NCI-H2196 (cell line): ENCODE measurements around the gene APBA1.

ENCODE experiments used
- DNase-seq: peaks from one replicate; lab custom pipeline; 2025; ENCODE audit not compliant: unreplicated experiment; lab: John Stamatoyannopoulos, UW

APBA1 gene

DNA sequence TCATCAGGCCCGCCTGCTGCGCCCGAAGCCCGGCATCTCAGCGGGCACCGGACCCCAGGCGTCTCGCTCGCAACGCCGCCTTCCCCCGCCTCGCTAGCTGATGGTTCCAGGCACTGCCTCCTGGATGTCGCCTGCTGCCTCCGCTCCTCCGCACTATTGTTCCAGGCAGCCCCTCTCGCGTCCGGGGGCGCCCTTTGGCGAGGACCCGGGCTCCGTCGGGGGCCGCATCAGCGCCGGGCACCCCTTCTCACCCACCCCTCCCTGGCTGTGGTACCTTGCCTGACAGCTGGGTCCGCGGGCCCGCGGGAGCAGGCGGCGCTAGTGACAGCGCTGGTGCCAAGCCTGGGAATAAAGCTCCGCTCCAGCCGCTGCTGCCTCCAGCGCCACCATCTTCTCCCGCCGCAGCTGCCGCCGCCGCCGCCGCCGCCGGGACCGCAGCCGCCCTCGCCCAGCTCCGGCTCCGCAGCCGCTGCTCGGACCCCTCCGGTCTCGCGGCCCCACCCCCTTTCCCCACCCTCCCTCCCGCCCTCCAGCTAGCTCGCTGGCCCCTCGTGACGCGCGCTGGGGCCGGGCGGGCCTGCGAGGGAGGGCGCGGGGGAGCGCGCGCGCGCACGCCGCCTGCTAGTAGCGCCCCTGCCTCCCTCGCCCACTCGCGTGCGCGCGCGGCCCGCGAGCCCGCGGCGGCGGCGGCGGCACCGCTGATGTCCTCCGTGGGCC is at the start of gene APBA1:
TSS of gene APBA1 (minus strand) at position 493 of the 717 bp plus-strand sequence.
- peak; percentile 77 for DNase-seq

DNA sequence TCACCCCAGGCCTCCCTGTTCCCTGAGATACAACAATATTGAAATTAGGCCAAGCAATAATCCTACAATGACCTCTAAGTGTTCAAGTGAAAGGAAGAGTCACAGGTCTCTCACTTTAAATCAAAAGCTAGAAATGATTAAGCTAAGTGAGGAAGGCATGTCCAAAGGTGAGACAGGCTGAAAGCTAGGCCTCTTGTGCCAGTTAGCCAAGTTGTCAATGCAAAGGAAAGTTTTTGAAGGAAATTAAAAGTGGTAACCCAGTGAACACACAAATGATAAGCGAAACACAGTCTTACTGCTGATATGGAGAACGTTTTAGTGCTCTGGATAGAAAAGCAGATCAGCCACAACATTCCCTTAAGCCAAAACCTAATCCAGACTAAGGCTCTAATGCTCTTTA is 47.8 kb upstream of the APBA1 start:
- no peak for DNase-seq

DNA sequence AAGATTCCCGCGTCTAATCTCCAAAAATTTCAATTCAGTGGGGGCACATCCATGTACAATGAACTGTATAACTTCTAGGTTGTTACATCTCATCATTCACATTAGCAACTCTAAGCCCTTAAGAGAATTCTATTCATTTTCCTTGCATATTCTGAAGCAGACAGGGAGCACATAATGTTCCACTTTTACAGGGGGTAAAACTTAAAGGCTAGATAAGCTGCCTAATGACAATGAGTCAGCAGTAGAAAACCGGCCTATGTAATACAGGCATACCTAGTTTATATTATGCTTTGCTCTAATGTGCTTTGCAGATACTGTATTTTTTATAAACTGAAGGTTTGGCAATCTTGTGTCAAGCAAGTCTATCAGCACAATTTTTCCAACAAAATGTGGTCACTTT is 47.2 kb upstream of the APBA1 start:
- DNase-seq = no peak

DNA sequence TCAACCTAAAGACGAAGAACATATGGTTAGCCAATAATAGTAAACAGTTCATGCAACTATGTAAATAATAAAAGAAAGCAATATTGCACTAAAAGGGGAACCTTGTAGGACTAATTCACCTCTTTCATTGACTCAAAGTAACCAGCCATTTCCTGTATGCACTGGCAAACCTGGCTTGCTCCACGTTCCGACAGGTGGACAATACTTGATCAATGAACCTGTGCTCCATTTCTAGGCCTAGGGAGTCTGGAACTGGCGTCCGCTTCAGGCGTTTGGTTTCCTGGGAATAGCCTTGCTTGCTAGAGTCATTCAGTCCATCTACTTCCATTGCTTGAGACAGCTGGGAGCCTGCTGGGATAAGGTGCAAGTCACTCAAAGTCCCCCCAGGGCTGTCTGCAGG is 46.0 kb upstream of the APBA1 start:
- no peak for DNase-seq

DNA sequence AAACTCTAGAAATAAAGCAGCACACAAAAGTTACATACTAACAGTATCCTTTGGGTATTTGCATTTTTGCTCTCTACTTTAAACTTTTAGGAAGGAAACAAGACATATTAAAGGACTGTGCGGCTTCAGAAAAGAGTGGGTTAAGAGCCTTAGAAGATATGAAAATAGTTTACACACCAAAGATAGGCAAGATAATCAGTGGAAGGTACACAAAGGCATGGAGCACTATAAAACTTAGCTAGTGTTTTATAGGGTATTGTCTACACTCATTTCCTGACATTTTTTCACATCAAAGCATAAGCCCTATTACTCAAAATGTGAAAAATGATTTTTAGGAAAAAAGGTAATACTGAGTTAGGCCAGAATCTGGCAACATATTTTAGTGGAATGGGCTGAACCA is 43.7 kb upstream of the APBA1 start:
- no peak for DNase-seq

DNA sequence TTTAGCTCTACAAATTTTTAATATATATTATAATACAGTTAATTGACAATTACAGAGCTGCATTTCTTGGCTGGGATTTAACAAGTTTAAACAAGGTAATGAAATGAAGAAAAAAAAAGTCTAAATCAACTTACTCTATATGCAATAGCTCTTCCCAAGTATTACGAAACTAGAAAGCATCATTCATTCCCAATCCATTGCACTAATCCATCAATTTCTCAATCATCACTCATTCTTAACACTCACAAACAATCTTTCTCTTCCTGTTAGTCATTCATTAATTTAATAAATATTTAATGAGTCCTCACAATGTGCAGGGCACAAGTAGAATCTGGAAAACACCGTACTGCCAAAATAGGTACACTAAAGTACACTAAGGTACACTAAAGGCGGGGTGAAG is 42.9 kb upstream of the APBA1 start:
- no peak for DNase-seq

DNA sequence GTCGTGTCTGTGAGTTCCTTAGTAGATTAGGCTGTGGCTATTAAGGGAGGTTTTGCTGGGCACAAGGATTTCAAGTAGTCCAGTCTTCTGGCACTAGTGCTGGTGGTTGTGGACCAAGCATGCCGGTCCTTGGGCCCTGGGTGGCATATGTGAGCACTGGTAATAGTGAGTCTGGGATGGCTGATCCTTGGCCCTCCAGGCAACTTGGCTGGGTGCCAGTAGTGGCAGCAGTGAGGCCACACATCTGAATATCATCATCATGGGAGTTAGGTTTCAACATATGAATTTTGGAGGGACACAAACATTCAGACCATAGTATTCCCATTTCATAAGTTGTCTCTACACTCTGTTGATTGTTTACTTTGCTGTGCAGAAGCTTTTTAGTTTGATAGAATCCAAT is 25.3 kb upstream of the APBA1 start:
- no peak for DNase-seq

DNA sequence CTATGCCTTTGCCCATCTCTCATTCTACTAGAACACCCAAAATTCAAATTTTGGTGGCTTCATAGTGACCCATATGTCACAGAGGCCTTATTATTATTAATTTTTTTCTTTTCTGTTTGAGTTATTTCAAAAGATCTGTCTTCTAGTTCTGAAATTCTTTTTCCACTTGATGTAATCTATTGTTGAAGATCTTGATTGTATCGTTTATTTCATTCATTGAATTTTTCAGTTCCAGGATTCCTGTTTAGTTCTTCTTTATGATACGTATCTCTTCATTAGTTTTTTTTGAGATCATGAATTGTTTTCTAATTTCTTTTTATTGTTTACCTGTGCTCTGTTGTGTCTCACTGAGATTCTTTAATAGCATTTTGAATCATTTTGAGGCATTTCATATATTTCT is 24.6 kb upstream of the APBA1 start:
- DNase-seq = no peak

DNA sequence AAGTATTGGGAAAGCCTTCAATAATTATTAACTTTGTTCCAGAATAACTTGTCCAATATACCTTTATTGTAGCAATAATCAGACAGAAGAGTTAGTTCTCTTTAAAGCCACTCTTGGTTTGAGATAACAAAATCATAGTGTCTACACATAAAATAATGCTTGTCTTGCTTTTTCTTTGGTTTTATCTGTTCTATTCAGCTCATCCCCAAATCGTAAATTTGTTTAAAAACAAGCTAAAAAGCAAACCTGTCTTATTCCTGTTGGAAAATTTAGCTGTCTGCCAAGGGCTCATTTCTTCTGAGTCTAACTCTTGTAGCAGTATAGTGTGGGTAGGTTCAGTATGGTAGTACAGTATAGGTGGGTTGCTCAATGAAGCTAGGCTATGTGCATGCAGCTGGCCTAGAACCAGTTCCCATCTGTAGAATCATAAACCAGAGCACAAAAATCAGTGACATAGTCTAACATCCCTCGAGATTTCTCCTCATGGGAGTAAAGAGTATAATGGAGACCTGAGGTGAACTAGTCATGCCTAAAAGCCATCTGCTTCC is 17.9 kb upstream of the APBA1 start:
- no peak for DNase-seq

DNA sequence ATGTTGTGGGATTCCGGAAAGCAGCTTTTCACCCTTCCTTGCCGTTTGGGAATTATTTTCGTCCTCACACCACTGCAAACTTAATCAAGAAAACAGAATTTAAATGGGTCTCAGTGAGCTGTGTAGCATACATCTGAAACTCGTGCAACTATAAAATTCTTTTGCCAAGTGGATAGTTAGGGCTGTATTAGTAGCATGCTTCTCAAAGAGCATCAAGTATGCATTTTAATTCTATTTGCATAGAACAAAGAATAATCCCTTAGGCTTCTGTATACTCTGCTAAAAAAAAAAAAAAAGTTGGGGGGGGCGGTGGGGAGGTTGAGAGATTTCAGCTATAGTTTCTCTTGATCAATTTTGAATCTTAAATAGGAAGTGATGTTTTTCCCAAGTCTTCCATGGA is 11.8 kb upstream of the APBA1 start:
- DNase-seq = no peak

DNA sequence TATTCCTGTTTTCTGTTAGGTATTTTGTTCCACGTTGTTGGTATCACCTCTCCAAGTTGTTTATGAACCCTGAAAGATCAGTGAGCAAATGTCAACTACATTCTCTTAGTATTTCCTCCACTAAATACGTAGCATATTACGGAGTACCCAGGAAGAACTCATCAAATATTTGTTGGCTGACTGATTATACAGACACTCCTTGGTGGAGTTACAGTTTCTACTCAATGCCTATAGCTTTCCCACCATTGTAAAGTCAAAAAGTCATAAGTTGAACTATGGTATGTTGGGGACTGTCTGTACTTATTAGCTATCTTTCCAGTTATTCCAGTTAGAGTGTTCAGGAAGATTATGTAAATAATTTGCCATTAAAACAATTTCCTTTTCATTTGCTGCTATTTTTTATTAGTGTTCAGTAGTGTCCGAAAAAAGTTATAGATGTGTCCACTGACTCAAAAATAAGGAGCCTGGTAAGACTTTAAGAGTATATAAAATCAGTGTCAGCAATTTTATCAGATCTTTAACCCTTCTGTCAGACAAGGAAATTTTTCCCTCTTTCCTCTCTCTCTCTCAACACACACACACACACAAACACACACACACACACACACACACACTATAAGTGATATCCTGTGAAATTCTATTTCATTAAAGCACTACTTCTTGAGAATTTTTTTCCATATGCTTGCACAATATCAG is 6.8 kb upstream of the APBA1 start:
- DNase-seq = no peak

DNA sequence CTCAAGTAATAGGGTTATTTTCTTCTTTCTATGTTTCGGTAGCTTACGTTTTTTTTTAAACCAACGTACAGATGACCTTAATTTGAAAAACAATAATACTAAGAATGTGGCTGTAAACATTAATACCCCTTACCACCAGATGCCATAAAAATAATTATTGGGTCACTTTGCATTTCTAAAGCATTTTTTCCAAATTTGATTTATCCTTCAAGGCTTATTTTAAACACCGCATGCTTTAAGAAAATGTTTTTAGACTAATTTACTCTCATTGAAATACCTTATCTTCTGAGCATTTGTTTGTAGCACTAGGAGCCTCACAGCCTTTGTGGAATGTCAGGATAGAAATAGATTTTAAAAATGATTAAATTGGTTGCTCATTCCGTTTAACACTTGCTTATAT is 5.8 kb upstream of the APBA1 start:
- DNase-seq = no peak

DNA sequence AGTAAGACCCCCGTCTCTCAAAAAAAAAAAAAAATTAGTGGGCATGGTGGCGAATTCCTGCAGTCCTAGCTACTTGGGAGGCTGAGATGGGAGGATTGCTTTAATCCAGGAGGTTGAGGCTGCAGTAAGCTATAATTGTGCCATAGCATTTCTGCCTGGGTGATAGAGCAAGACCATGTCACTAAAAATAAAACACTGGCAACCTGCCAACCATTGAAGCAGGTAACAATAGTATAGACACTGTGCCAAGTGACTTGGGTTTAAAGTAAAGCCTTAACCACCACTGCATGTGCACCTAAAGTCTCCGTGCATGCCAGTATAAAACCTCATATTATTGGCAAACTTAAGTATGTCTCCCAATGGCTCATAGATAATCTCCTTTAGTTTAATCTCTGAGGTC is 3.4 kb upstream of the APBA1 start:
- peak; percentile 4 for DNase-seq

DNA sequence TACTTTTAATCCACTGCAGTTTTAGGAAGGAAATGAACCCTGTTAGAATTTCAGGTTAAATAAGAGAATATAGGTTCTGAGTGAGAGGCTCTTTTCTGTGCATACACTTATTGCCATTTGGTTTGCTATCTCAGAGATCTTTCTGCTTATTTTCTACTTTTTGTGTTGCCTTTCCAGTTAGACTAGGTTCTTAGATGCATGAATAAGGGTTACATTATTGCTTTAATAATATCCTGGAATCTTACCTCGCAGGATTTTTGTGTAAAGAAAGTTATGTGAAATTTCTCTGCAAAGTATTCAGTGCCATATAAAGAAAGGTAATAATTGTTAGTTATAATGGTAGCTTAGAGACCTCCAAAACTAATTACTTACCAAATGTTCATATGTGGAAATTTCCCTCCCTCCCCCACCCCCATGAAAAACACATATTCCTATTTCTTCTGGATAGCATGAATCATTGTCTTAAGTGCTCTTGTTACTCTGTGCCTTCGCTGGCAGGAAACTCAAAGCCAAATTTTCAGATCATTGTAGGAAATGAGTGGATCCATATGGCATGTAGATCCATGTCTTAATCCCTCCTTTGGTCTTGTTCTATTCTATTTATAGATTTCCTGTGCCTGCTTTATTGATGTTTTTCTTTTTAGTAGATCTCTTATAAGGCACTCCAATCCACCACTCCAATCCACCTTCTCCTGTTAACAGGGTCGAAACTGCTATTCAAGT is 2.7 kb upstream of the APBA1 start:
- no peak for DNase-seq

DNA sequence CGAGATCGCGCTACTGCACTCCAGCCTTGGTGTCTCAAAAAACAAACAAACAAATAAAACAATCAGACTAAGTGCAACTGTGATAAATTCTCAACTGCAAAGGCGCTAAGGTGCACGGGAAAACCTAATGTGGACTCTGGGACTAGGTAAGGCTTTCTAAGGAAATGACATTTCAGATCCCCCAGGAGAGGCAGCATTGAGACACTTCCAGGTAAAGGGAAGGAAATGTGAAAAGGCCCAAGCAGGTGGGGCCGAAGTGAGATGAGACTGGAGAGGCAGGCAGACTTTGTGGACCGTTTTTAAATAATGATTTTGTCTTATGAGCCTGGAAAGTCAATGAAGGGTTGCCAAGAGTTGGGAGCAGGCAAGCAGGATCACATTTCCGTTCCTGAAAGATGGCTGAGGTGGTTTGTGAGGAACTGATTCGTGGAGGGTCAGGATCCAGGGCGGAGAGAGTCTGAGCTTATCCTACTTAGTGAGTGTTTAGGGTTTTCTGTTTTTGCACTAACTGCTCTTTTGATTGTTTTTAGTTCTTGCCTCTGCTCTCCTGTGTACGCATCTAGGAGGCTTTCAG is 2.0 kb upstream of the APBA1 start:
- peak; percentile 4 for DNase-seq

DNA sequence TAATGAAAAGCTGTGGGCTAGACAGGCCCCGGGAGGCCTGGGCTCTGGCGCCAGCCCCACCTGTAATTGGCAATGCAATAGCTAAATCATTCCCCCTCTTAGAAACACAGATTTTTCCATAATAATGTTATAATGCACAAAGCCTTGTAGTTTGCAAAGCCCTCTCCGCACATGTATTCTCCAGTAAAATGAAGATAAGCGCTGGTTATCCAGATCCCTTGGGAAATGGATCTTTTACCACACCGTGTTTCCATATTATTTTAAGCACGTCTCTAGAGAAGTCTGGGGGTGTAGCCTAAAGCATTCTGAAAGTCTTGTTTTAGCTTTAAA is 1.1 kb upstream of the APBA1 start:
- DNase-seq = no peak

DNA sequence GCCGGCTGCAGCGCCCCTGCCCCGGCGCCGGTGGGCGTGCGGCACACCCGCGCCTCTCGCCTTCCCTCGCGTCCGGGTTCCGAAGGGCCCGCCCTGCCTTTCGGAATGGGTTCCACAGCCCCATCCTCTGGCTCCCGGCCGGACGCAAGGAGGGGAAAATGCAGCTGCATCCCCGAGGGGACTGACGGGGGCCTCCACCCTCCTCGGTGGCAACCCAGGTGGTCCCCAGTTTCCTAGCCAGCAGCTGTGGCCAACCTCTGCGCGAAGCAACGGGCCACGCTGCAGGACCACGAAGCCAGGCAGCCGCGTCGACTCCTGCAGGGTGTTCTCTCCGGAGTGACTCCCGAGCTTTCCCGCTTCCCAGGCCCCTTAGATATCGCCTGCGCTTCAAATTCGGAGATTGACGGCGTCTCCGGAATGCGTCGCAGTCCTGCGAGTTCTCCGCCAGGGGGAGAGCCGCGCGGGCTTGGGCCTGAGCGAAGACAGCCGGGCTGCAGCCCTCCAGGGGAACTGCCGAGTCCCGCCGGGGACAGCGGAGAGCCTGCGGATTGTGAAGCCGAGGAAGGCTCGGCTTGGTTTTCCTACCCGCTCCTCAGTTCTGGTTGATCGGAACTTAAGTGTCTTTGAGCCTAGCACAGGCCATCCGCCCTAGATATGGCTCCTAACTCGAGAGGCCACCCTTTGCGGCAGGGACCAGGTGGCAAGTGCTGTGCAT is 582 bp upstream of the APBA1 start:
- peak; percentile 83 for DNase-seq

DNA sequence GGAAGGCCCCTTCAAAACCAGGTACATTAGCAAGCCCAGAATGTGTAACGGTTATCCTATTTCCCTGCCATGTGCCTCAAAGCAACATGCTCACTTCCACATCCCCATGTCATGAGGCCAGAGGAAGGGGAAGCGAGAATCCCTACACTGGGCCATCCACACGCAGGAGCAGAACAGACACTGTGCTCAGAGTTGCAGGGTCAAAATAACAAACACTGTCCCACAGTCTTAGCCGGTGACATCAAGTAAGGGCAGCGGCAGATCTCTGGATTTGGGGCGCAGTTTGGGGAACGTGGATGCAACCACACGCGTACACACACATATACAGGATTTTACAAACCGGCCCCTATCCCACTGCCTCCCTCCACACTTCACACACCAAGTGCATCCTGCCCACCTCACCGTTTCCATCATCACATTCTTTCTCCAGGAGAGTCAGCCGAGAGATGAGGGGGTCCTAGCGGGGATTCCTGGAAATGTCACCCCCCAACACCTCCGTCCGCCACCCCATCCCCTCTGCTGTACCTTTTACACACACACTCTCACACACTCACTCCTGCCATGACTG is 776 bp downstream of the APBA1 start:
- no peak for DNase-seq

DNA sequence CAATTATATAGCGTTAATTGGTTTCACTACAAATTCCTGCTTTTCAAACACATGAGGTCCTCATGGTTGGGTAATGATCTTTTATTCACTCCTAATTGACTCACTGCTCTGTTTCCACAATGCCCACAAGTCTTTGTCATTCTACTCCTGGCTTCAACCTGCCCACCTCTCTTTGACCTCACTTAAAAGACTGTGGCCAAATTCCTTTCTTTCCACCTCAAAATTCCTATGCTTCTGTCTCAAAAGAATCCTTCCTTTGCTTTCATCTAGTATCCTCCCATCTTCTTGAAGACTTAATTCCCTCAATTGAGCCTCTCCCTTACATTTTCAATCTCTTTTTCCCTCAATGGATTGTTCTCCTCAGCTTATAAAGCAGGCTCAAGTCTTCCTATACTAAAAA is 4.9 kb downstream of the APBA1 start:
- no peak for DNase-seq

DNA sequence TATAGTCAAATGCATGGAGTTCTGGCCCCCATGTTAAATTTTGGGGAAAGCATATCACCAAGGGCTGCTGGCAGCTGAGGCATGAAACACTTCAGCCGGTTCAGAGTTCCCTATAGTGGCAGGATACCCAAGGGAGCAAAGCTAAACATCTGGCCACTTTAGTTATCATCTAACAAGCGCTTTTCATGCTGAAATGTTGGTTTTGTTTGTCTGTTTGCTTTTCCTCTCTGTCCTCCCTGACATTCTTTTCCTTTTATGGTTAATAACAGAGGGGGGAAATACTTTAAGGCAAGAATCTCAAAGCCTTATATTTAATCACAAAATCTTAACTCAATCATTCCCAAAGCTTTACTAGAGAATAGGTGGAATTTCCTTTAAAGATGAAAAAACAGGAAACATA is 11.9 kb downstream of the APBA1 start:
- DNase-seq = no peak
